ENCODE results near the gene RPS28.
"Not testable (repeated sequence)": the region's sequence is repeated elsewhere in the genome, so short reads cannot be mapped to it uniquely, and the experiment has no call there.

Gene RPS28

GRCh38 chr19:8321067-8321985 lies at the start of gene RPS28, which contains the start of gene NDUFA7:
RPS28 (plus strand) TSS chr19:8321496; CDS start chr19:8321531, 35 bp downstream.
NDUFA7 (minus strand) TSS chr19:8321375; CDS start chr19:8321358, 17 bp downstream.
- DNase-seq = peak; percentile 98

- DNase-seq = not testable (repeated sequence)
Measured at GRCh38 chr19:8276508-8276907, 44.8 kb upstream of the RPS28 start.

GRCh38 chr19:8291337-8291736 lies 30.0 kb upstream of the RPS28 start:
- not testable (repeated sequence) for DNase-seq

GRCh38 chr19:8302357-8302691 lies 19.0 kb upstream of the RPS28 start:
- DNase-seq = peak; percentile 51

- no peak for DNase-seq
Measured at GRCh38 chr19:8302734-8303133, 18.6 kb upstream of the RPS28 start.

GRCh38 chr19:8304841-8305621 lies 16.3 kb upstream of the RPS28 start:
- peak; percentile 61 for DNase-seq

GRCh38 chr19:8305798-8306197 lies 15.5 kb upstream of the RPS28 start:
- no peak for DNase-seq

GRCh38 chr19:8306235-8307054 lies 14.9 kb upstream of the RPS28 start:
- DNase-seq = no peak

- peak; percentile 26 for DNase-seq
Measured at GRCh38 chr19:8307400-8307964, 13.8 kb upstream of the RPS28 start.

- DNase-seq = peak; percentile 93
Measured at GRCh38 chr19:8307965-8308866, 13.1 kb upstream of the RPS28 start, which contains the start of gene CD320. CD320 (minus strand) TSS chr19:8308358; CDS start chr19:8308290, 68 bp downstream.

- no peak for DNase-seq
Measured at GRCh38 chr19:8308891-8309291, 12.4 kb upstream of the RPS28 start.

GRCh38 chr19:8310342-8311055 lies 10.8 kb upstream of the RPS28 start:
- DNase-seq = no peak

GRCh38 chr19:8311461-8312260 lies 9.6 kb upstream of the RPS28 start:
- DNase-seq = peak; percentile 84

- DNase-seq = not testable (repeated sequence)
Measured at GRCh38 chr19:8314981-8315640, 6.2 kb upstream of the RPS28 start.

GRCh38 chr19:8316351-8317125 lies 4.8 kb upstream of the RPS28 start:
- DNase-seq = no peak

GRCh38 chr19:8318835-8319234 lies 2.5 kb upstream of the RPS28 start:
- peak; percentile 44 for DNase-seq

GRCh38 chr19:8319807-8320520 lies 1.3 kb upstream of the RPS28 start:
- DNase-seq = no peak

Measured in hematopoietic multipotent progenitor cell treated with erythropoietin and hydrocortisone succinate and interleukin-3 and kit ligand, for 6 days (in vitro differentiated cells).